IMR-90 (cell line): ENCODE results near the gene BNIP2. TPM values are rescaled to one million over a fixed set of nuclear protein-coding genes. Genes with fewer than 3 reads are reported as not detected.

Experiments used
- ATAC-seq: fragments of 200-7000 bp; cut with Tn5 transposase; 2 replicates; pipeline ENCODE4 v1.9.1; 2020; ENCODE audit warnings: low read depth, mild to moderate bottlenecking, moderate library complexity
- BruUV-seq: library from RNA; stranded (reverse); fragments of 400-500 nt; replicated peaks from 2 replicates; lab custom pipeline; 2021; lab: Mats Ljungman, UMichigan
- CTCF ChIA-PET: fragments of 300-600 bp; formaldehyde crosslinking; extraction: SDS; loops from one replicate; lab custom pipeline; 2021; ENCODE audit warnings: antibody characterized with exemption; lab: Yijun Ruan, JAX
- POLR2A ChIA-PET: fragments of 300-600 bp; sonication (Branson Sonifier 250); formaldehyde crosslinking; loops from one replicate; lab custom pipeline; 2022; ENCODE audit warnings: antibody characterized with exemption; ENCODE audit not compliant: unreplicated experiment; lab: Charles Lee
- DNase-seq: peaks from one replicate; pipeline ENCODE4 v3.0.0; 2013
- H2AFZ ChIP-seq: replicated peaks from 2 replicates; pipeline ENCODE3; 2013; ENCODE audit warnings: low read length, mild to moderate bottlenecking; ENCODE audit not compliant: poor library complexity
- H2AK5ac ChIP-seq: 2 replicates; pipeline ENCODE4 v1.6.1; 2013; ENCODE audit warnings: low read depth, low read length, inconsistent platforms
- H2AK9ac ChIP-seq: replicated peaks from 2 replicates; pipeline ENCODE3; 2013; ENCODE audit warnings: mild to moderate bottlenecking, low read depth, low read length, moderate library complexity; ENCODE audit not compliant: poor library complexity
- H2BK120ac ChIP-seq: 2 replicates; pipeline ENCODE4 v1.6.1; 2013; ENCODE audit warnings: low read depth, low read length, inconsistent platforms
- H2BK15ac ChIP-seq: 3 replicates; pipeline ENCODE4 v1.6.1; 2013; ENCODE audit warnings: low read depth, low read length, inconsistent platforms
- H2BK20ac ChIP-seq: 2 replicates; pipeline ENCODE4 v1.6.1; 2013; ENCODE audit warnings: low read depth, mild to moderate bottlenecking, inconsistent platforms, low read length, moderate library complexity
- H2BK5ac ChIP-seq: 2 replicates; pipeline ENCODE4 v1.6.1; 2013; ENCODE audit warnings: mild to moderate bottlenecking, low read depth, low read length, inconsistent platforms; ENCODE audit not compliant: poor library complexity, severe bottlenecking
- H3K14ac ChIP-seq: replicated peaks from 2 replicates; pipeline ENCODE4 v1.6.1; 2013; ENCODE audit warnings: low read depth, low read length, inconsistent platforms
- H3K18ac ChIP-seq: 2 replicates; pipeline ENCODE4 v1.6.1; 2013; ENCODE audit warnings: low read depth, low read length, control low read depth
- H3K23ac ChIP-seq: 2 replicates; pipeline ENCODE4 v1.6.1; 2013; ENCODE audit warnings: low read depth, low read length, inconsistent platforms
- H3K27ac ChIP-seq: 2 replicates; pipeline ENCODE4 v1.5.1; 2013; ENCODE audit warnings: mild to moderate bottlenecking, control low read depth, low read length; ENCODE audit not compliant: insufficient read depth
- H3K27me3 ChIP-seq: 2 replicates; pipeline ENCODE4 v1.6.1; 2013; ENCODE audit warnings: low read length; ENCODE audit not compliant: control insufficient read depth, insufficient read depth
- H3K36me3 ChIP-seq: 2 replicates; pipeline ENCODE4 v1.6.1; 2013; ENCODE audit warnings: low read length, mixed read lengths; ENCODE audit not compliant: control insufficient read depth, insufficient read depth
- H3K4ac ChIP-seq: 2 replicates; pipeline ENCODE4 v1.6.1; 2013; ENCODE audit warnings: low read depth, low read length, inconsistent platforms
- H3K4me1 ChIP-seq: 2 replicates; pipeline ENCODE4 v1.6.1; 2013; ENCODE audit warnings: low read length, mixed read lengths; ENCODE audit not compliant: control insufficient read depth, insufficient read depth
- H3K4me2 ChIP-seq: 2 replicates; pipeline ENCODE4 v1.6.1; 2013; ENCODE audit warnings: low read depth, mild to moderate bottlenecking, control low read depth, low read length, moderate library complexity
- H3K4me3 ChIP-seq: 2 replicates; pipeline ENCODE4 v1.5.1; 2013; ENCODE audit warnings: low read depth, mild to moderate bottlenecking, control low read depth, low read length, moderate library complexity; ENCODE audit not compliant: insufficient read depth
- H3K56ac ChIP-seq: 2 replicates; pipeline ENCODE4 v1.6.1; 2013; ENCODE audit warnings: low read length, inconsistent platforms; ENCODE audit not compliant: insufficient read depth; ENCODE audit errors: extremely low read depth
- H3K79me1 ChIP-seq, 2 experiments: 2 replicates each; pipeline ENCODE4 v1.6.1; 2013; ENCODE audit warnings: low read length in 2 of 2, inconsistent platforms in 1 of 2, low read depth in 1 of 2
- H3K9ac ChIP-seq: 2 replicates; pipeline ENCODE4 v1.6.1; 2013; ENCODE audit warnings: low read depth, low read length, control low read depth
- H3K9me1 ChIP-seq: 2 replicates; pipeline ENCODE4 v1.6.1; 2013; ENCODE audit warnings: low read length, inconsistent platforms; ENCODE audit not compliant: insufficient read depth
- H3K9me3 ChIP-seq: 2 replicates; pipeline ENCODE4 v1.6.1; 2013; ENCODE audit warnings: low read length; ENCODE audit not compliant: control insufficient read depth, insufficient read depth
- H4K20me1 ChIP-seq: 2 replicates; pipeline ENCODE4 v1.6.1; 2013; ENCODE audit warnings: low read length, inconsistent platforms; ENCODE audit not compliant: insufficient read depth
- H4K5ac ChIP-seq: 2 replicates; pipeline ENCODE4 v1.6.1; 2013; ENCODE audit warnings: mild to moderate bottlenecking, low read depth, low read length, control low read depth
- H4K8ac ChIP-seq, 2 experiments: 2 replicates each; pipeline ENCODE4 v1.6.1; 2013; ENCODE audit warnings: low read depth in 2 of 2, low read length in 2 of 2, control low read depth in 1 of 2, inconsistent platforms in 1 of 2
- H4K91ac ChIP-seq: 2 replicates; pipeline ENCODE4 v1.6.1; 2013; ENCODE audit warnings: low read depth, low read length, inconsistent platforms; ENCODE audit not compliant: insufficient read depth
- MXI1 ChIP-seq: IDR thresholded peaks from 2 replicates; pipeline ENCODE4 v1.6.1; 2012; ENCODE audit warnings: low read depth, mild to moderate bottlenecking, low read length, moderate library complexity, borderline replicate concordance
- RAD21 ChIP-seq: IDR thresholded peaks from 2 replicates; pipeline ENCODE4 v1.6.1; 2012; ENCODE audit warnings: low read length, improper control_type of control experiment
- SMC3 ChIP-seq: fragments of 150-350 bp; IDR thresholded peaks from 2 replicates; pipeline ENCODE4 v1.6.1; 2016; ENCODE audit warnings: low read depth, mild to moderate bottlenecking, antibody characterized with exemption, low read length, moderate library complexity
- WGBS, 2 experiments: methylation state at CpG; one replicate each; pipeline versions ENCODE4 v1.1.5 to v1.1.7; 2013; ENCODE audit warnings: missing lambda C conversion rate in 2 of 2; ENCODE audit not compliant: insufficient read length in 1 of 2; ENCODE audit errors: extremely low coverage in 2 of 2; 5-methylcytosine and 5-hydroxymethylcytosine counted together
- dilution Hi-C: fragments of 300-500 bp; cut with HindIII; formaldehyde crosslinking; loops from one replicate; pipeline ENCODE4 v1.14.3; 2018; ENCODE audit warnings: low sequenced_read_pairs; ENCODE audit not compliant: unreplicated experiment
- in situ Hi-C: fragments of 300-500 bp; cut with MboI; formaldehyde crosslinking; loops from 3 replicates; pipeline ENCODE4 v1.14.3; 2019; ENCODE audit warnings: low sequenced_read_pairs, inconsistent platforms, mixed read lengths
- intact Hi-C: fragments of 100-400 bp; cut with micrococcal nuclease; formaldehyde crosslinking; loops from 2 replicates; pipeline ENCODE4 v1.10.0; 2022
- polyA plus RNA-seq, 3 experiments: library from polyadenylated mRNA; depleted of rRNA; stranded (reverse); fragments of >200 nt; gene quantifications; 2 replicates each; pipeline ENCODE4 v1.2.3, GENCODE V29; 2012; ENCODE audit warnings: low replicate concordance in 1 of 3
- total RNA-seq: library from RNA; depleted of rRNA; stranded (reverse); fragments of >200 nt; gene quantifications from 2 replicates; pipeline ENCODE4 v1.2.3, GENCODE V29; 2012
- TF ChIP-seq, protein P1 (sequence below): fragments of 150-350 bp; IDR thresholded peaks from 2 replicates; pipeline ENCODE4 v1.6.1; 2017; ENCODE audit warnings: mild to moderate bottlenecking, antibody characterized with exemption, low read length, low read depth

BNIP2 gene
- total and polyA plus RNA-seq, 2 of the 4 experiments (the other 2 are of a cell fraction): 36.9 to 47.3 TPM

DNA sequence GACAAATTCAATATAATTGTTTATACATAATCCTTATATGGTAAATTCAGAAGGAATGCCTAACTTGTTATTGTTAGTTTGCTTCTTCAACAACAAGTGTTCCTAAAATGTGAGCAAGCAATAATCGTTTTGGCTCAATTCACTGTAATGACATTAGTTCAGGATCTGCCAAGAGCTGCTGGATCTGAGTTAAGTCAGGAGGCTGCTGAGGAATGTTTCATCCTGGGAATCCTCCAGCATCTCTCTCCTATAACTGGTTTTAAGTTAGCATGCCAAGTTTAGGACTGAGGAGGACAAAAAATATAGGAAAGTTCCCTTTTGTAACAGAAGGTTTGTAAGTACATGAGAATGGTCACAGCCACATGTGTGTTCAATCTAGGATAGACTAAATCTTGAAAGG, 26.9 kb downstream of the BNIP2 start:
- Histone ChIP-seq H3K9me1 (no peaks in the 10 kb centered on the region), H2AK9ac (no peak overlapping the region), H3K9ac (no peak overlapping the region), H2BK5ac (no peak overlapping the region), H4K91ac (no peak overlapping the region), H3K4me2 (no peak overlapping the region), H3K23ac (no peak overlapping the region), H4K20me1 (no peaks in the 10 kb centered on the region; the same call in 1 of the 2 replicates), H3K4ac (no peak overlapping the region), H3K36me3 (peaks cover 13% of the 10 kb centered on the region), H2BK120ac (no peak overlapping the region), H4K8ac (no peak overlapping the region), H2BK20ac (no peak overlapping the region), H3K79me1 (no peaks in the 10 kb centered on the region), H2AK5ac (no peak overlapping the region), H3K4me1 (no peaks in the 10 kb centered on the region), H2AFZ (no peak overlapping the region), H3K27ac (no peak overlapping the region), H3K9me3 (no peaks in the 10 kb centered on the region), H3K4me3 (no peak overlapping the region), H2BK15ac (no peak overlapping the region), H3K56ac (no peak overlapping the region), H3K14ac (no peak overlapping the region), H4K5ac (no peak overlapping the region), H3K18ac (no peak overlapping the region), H3K27me3 (no peaks in the 10 kb centered on the region)
- in situ Hi-C loops: no loop called here
- ChIA-PET CTCF (no interaction called here), POLR2A (no interaction called here)
- intact Hi-C loops: no loop called here
- BruUV-seq: no TSS peak
- DNase-seq: peak; percentile 59
- WGBS, 2 experiments: 100% methylated on average over 1 of the region's 1 CpG; no CpG with 5 or more reads in 1 of the 2 experiments
- dilution Hi-C loops: no loop called here
- TF ChIP-seq MXI1: no peak
- TF ChIP-seq SMC3: no peak
- TF ChIP-seq RAD21: no peak
- TF ChIP-seq, protein P1, sequence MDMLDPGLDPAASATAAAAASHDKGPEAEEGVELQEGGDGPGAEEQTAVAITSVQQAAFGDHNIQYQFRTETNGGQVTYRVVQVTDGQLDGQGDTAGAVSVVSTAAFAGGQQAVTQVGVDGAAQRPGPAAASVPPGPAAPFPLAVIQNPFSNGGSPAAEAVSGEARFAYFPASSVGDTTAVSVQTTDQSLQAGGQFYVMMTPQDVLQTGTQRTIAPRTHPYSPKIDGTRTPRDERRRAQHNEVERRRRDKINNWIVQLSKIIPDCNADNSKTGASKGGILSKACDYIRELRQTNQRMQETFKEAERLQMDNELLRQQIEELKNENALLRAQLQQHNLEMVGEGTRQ: no peak
- no peak for ATAC-seq
